ENCODE measurements around the gene ASB2. TPM values are rescaled to one million over a fixed set of nuclear protein-coding genes. Genes with fewer than 3 reads are reported as not detected.

Gene ASB2
- total and polyA plus RNA-seq, 2 experiments from 2014 or later: 191 to 208 TPM

DNA sequence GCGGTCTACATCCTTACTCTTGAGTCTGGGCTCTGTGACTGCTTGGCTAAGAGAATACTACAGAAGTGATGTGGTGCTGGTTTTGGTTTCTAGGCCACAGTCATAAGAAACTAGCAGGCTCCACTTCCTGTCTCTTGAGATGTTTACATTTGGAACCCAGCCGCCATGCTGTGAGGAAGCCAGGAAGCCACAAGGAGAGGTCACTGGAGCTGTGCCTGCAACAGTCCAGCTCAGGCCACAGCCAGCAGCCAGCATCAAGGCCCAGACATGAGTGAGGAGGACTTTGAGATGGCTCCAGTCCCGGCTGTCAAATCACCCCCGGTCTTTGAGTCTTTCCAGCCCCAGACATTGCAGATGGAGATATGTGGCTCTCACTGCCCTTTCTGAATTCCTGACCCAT lies 62.1 kb downstream of the ASB2 start:
- Histone ChIP-seq H3K9me3 (ENCODE audit: low read depth) (no peaks in the 10 kb centered on the region), H3K36me3 (no peaks in the 10 kb centered on the region), H3K4me3 (no peak overlapping the region), H3K27ac (no peak overlapping the region), H3K4me1 (ENCODE audit: low read depth) (no peaks in the 10 kb centered on the region), H3K27me3 (no peaks in the 10 kb centered on the region)
- TF ChIP-seq CTCF (IDR thresholded peaks at IDR 0.05; ENCODE audit: low read depth, low read length): no peak
- no peak for DNase-seq (ENCODE audit: low read depth in 1 of 2, low spot score in 1 of 2)

DNA sequence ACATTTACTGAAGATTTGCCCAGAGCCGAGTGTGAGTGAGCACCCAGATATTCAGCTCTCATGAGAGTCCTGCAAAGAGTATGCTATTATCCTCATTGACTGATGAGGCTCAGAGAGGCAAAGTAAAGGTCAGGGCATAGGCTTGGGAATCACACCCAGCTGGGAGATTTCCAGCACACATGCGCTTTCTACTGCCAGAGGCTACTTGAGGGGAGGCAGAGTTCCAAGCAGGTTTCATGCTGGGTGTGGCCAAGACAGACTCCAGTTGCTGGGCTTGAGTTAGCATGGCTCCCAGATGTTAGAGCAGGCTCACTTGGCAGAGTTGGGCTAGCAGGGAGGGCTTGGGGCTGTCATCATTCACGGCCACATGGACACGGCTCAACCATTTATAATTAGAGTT lies 63.6 kb downstream of the ASB2 start:
- Histone ChIP-seq H3K27me3 (no peaks in the 10 kb centered on the region), H3K4me1 (ENCODE audit: low read depth) (no peaks in the 10 kb centered on the region), H3K36me3 (no peaks in the 10 kb centered on the region), H3K4me3 (no peak overlapping the region), H3K27ac (no peak overlapping the region), H3K9me3 (ENCODE audit: low read depth) (no peaks in the 10 kb centered on the region)
- no peak for TF ChIP-seq CTCF (IDR thresholded peaks at IDR 0.05; ENCODE audit: low read depth, low read length)
- DNase-seq (ENCODE audit: low read depth in 1 of 2, low spot score in 1 of 2): no peak

DNA sequence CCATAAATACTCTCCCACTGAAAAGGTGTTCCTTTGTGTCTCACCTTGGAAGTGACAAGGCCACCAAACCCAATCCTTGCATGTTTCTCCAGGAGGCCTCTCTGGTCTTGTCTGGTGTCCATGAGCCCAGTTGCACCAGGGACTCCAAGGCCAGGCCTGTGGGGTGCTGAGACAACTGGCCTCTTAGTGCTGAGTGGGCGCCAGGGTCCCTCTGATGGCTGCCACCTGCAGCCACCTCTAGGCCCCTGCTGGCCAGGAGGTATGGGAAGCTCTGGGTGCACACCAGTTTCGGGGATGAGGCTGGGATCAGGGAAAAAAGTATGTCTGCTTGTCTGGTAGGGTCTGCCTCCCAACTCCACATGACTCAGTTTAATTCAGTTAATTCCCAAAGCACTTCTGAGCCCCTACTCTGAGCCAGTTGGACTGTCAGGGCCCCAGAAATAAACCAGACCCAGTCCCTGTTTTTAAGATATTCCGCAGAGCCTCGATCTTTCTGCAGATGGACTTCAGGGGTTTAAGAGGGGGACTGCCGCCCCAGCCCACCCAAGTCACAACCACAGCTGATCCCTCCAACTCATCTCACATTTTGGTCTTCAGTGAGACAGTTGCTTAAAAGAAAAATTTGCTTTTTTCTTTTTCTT lies 64.3 kb downstream of the ASB2 start:
- H3K4me3 ChIP-seq: no peak overlapping the region
- no peak for TF ChIP-seq CTCF (IDR thresholded peaks at IDR 0.05; ENCODE audit: low read depth, low read length)
- H3K27me3 ChIP-seq: no peaks in the 10 kb centered on the region
- no peaks in the 10 kb centered on the region for H3K36me3 ChIP-seq
- H3K9me3 ChIP-seq (ENCODE audit: low read depth): no peaks in the 10 kb centered on the region
- no peaks in the 10 kb centered on the region for H3K4me1 ChIP-seq (ENCODE audit: low read depth)
- no peak overlapping the region for H3K27ac ChIP-seq
- no peak for DNase-seq (ENCODE audit: low read depth in 1 of 2, low spot score in 1 of 2)

GRCh38 chr14:93909429-93910128 lies 66.8 kb downstream of the ASB2 start:
- no peak overlapping the region for H3K4me3 ChIP-seq
- no peaks in the 10 kb centered on the region for H3K27me3 ChIP-seq
- no peaks in the 10 kb centered on the region for H3K4me1 ChIP-seq (ENCODE audit: low read depth)
- no peaks in the 10 kb centered on the region for H3K9me3 ChIP-seq (ENCODE audit: low read depth)
- no peaks in the 10 kb centered on the region for H3K36me3 ChIP-seq
- H3K27ac ChIP-seq: no peak overlapping the region
- no peak for TF ChIP-seq CTCF (IDR thresholded peaks at IDR 0.05; ENCODE audit: low read depth, low read length)
- peak in 1 of 2 donors; percentile 42 for DNase-seq (ENCODE audit: low read depth in 1 of 2, low spot score in 1 of 2)

- Histone ChIP-seq H3K27ac (no peak overlapping the region), H3K9me3 (ENCODE audit: low read depth) (no peaks in the 10 kb centered on the region), H3K27me3 (no peaks in the 10 kb centered on the region), H3K4me3 (no peak overlapping the region), H3K4me1 (ENCODE audit: low read depth) (no peaks in the 10 kb centered on the region), H3K36me3 (no peaks in the 10 kb centered on the region)
- peak; percentile 84 for TF ChIP-seq CTCF (IDR thresholded peaks at IDR 0.05; ENCODE audit: low read depth, low read length)
- DNase-seq (ENCODE audit: low read depth in 1 of 2, low spot score in 1 of 2): peak; percentile 52 to 75
Observed at GRCh38 chr14:93906341-93907329, 69.7 kb downstream of the ASB2 start.

Measured in cardiac muscle cell (in vitro differentiated cells and primary cell).